ENCODE data around the gene CYB5R2. TPM values are rescaled to one million over a fixed set of nuclear protein-coding genes. Genes with fewer than 3 reads are reported as not detected.

CYB5R2 gene
- total RNA-seq, 1 donor from 2014 or later = 24.6 TPM

DNA sequence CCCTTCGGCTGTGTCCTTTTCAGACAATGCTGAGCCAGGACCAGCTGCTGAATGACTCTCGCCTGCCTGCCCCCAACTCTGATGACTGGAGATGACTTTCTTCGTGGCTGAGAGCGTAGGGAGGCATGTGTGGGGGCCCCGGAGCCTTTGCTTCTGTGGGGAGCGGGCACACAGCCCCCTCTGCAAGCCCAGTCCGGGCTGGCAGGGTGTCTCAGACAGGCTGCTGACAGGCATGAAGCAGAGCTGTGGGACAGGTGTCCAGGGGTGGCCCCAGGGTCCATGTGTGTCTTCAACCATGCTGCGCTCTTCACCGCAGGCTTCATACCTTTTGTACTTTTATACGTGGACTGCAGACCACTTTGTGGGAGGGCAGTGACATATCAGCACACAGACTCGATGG, 16.6 kb downstream of the CYB5R2 start:
- DNase-seq (ENCODE audit: low spot score) = no peak
- Histone ChIP-seq H3K9me3 (ENCODE audit: low read depth) (no peaks in the 10 kb centered on the region), H3K4me3 (no peak overlapping the region), H3K9ac (no peak overlapping the region), H4K20me1 (ENCODE audit: low read depth) (no peaks in the 10 kb centered on the region), H3K27me3 (no peaks in the 10 kb centered on the region), H3K27ac (no peak overlapping the region), H3K36me3 (no peaks in the 10 kb centered on the region), H3K4me1 (no peaks in the 10 kb centered on the region), H2AFZ (replicated peaks) (no peak overlapping the region), H3K4me2 (no peak overlapping the region), H3F3A (ENCODE audit: low read depth) (no peaks in the 10 kb centered on the region), H3K79me2 (ENCODE audit: low read depth) (no peaks in the 10 kb centered on the region)
- H3K27me3 Mint-ChIP-seq (ENCODE audit: insufficient read depth, low read depth) = peaks cover 7% of the 10 kb centered on the region
- TF ChIP-seq, protein P1, sequence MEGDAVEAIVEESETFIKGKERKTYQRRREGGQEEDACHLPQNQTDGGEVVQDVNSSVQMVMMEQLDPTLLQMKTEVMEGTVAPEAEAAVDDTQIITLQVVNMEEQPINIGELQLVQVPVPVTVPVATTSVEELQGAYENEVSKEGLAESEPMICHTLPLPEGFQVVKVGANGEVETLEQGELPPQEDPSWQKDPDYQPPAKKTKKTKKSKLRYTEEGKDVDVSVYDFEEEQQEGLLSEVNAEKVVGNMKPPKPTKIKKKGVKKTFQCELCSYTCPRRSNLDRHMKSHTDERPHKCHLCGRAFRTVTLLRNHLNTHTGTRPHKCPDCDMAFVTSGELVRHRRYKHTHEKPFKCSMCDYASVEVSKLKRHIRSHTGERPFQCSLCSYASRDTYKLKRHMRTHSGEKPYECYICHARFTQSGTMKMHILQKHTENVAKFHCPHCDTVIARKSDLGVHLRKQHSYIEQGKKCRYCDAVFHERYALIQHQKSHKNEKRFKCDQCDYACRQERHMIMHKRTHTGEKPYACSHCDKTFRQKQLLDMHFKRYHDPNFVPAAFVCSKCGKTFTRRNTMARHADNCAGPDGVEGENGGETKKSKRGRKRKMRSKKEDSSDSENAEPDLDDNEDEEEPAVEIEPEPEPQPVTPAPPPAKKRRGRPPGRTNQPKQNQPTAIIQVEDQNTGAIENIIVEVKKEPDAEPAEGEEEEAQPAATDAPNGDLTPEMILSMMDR (IDR thresholded peaks at IDR 0.05) = no peak
- H3K36me3 Mint-ChIP-seq = no peaks in the 10 kb centered on the region
- H3K4me1 Mint-ChIP-seq = peaks cover 13% of the 10 kb centered on the region
- H3K4me3 Mint-ChIP-seq = no peak overlapping the region
- H3K9me3 Mint-ChIP-seq = no peaks in the 10 kb centered on the region
- H3K27ac Mint-ChIP-seq = no peak overlapping the region

DNA sequence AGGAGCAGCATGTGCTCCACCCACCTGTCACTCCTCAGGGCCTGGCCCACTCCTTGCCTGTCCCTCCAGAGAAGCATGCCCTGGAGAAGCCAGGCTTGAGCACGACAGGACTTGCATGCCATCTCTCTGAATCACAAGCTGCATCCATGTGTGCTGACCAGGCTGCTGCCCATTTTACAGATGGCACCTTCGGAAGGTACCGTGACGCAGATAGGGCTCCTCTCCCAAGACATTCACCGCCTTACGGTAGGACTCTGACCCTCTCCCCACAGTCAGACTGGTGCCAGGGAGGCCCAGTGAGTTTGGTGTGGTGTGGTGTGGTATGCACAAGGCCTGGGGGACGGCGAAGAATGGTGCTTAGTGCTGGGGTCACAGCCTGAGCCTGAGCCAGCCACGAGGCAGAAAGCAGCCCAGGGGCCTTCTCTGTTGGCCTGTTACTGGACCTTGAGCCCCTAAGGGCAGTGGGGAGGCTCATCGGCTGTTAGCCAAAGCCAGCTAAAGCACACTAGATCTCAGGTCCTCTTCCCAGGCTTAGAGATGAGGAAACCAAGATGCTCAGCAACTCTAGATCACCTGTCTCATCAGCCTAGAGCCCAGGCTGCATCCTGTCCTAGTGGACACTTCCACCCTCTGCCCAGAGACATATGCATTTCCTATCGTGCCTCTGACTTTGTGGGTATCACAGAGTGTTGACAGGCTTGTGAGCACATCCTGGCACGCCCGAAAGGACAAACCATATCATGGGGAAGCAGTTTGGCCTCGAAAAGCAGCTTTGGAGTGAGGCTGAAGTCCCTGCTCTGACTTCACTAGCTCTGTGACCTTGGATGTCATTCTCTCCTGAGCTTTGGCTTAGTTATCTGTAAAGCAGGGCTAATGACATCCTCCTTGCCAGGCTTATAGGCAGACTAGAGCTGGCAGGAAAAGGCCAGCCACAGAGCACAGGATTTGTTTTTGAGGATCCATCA, 17.8 kb downstream of the CYB5R2 start:
- H4K20me1 ChIP-seq (ENCODE audit: low read depth) = no peaks in the 10 kb centered on the region
- H3K4me3 ChIP-seq = no peak overlapping the region
- H3K4me1 Mint-ChIP-seq = peaks cover 13% of the 10 kb centered on the region
- no peaks in the 10 kb centered on the region for H3K4me1 ChIP-seq
- H3K27ac ChIP-seq = no peak overlapping the region
- DNase-seq (ENCODE audit: low spot score) = no peak
- peaks cover 7% of the 10 kb centered on the region for H3K27me3 Mint-ChIP-seq (ENCODE audit: insufficient read depth, low read depth)
- H3K4me2 ChIP-seq = no peak overlapping the region
- H3K27me3 ChIP-seq = no peaks in the 10 kb centered on the region
- H3K27ac Mint-ChIP-seq = no peak overlapping the region
- H3K36me3 Mint-ChIP-seq = no peaks in the 10 kb centered on the region
- H3F3A ChIP-seq (ENCODE audit: low read depth) = no peaks in the 10 kb centered on the region
- H3K9ac ChIP-seq = no peak overlapping the region
- H3K9me3 ChIP-seq (ENCODE audit: low read depth) = no peaks in the 10 kb centered on the region
- no peak for TF ChIP-seq EZH2 (IDR thresholded peaks at IDR 0.05)
- no peak for TF ChIP-seq EZH2phosphoT487 (IDR thresholded peaks at IDR 0.05)
- TF ChIP-seq, protein P1 (IDR thresholded peaks at IDR 0.05) = no peak
- H3K9me3 Mint-ChIP-seq = no peaks in the 10 kb centered on the region
- no peaks in the 10 kb centered on the region for H3K79me2 ChIP-seq (ENCODE audit: low read depth)
- H3K4me3 Mint-ChIP-seq = no peak overlapping the region
- no peaks in the 10 kb centered on the region for H3K36me3 ChIP-seq
- H2AFZ ChIP-seq (replicated peaks) = no peak overlapping the region

DNA sequence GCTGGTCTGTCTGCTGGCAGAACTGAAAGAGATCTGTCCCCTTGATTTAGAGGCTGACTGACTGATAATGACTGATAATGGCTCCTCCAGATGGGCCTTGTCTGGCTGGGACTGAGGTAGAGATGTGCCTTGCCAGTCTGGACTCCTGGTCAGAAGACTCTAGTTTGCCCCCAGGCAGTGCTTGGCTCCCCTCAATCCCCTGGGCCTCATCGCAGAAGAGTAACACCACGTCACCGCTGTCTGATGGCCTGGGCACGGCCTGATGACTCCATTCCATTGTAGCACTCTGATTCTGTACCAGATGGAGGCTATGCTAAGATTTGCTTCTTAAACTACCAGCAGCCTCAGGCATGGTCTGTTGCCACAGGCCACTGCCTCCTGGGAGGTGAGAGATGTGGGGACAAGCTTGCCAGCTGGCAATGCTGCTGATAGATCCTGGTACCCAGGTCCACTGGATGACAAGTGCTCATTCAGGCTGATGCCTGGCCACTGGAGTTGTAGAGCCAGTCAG, 19.1 kb downstream of the CYB5R2 start:
- no peaks in the 10 kb centered on the region for H3K9me3 ChIP-seq (ENCODE audit: low read depth)
- H3K27ac ChIP-seq = no peak overlapping the region
- TF ChIP-seq EZH2 (IDR thresholded peaks at IDR 0.05) (no peak), EZH2phosphoT487 (IDR thresholded peaks at IDR 0.05) (no peak)
- TF ChIP-seq, protein P1 (IDR thresholded peaks at IDR 0.05) = no peak

More for the DNA sequence above, 19.1 kb downstream of the CYB5R2 start:
- Histone ChIP-seq H3K4me3 (no peak overlapping the region), H3K36me3 (no peaks in the 10 kb centered on the region), H2AFZ (replicated peaks) (no peak overlapping the region), H3K4me2 (no peak overlapping the region), H3F3A (ENCODE audit: low read depth) (no peaks in the 10 kb centered on the region), H3K79me2 (ENCODE audit: low read depth) (no peaks in the 10 kb centered on the region), H3K27me3 (no peaks in the 10 kb centered on the region), H4K20me1 (ENCODE audit: low read depth) (no peaks in the 10 kb centered on the region), H3K9ac (no peak overlapping the region), H3K4me1 (no peaks in the 10 kb centered on the region)
- Mint-ChIP-seq H3K4me3 (no peak overlapping the region), H3K27me3 (ENCODE audit: insufficient read depth, low read depth) (peaks cover 7% of the 10 kb centered on the region), H3K9me3 (no peaks in the 10 kb centered on the region), H3K27ac (peak overlapping the region; percentile 83), H3K4me1 (peaks cover 13% of the 10 kb centered on the region), H3K36me3 (no peaks in the 10 kb centered on the region)
- no peak for DNase-seq (ENCODE audit: low spot score)

Data from neural progenitor cell (in vitro differentiated cells).